Measurements from ENCODE around the gene IDUA. TPM values are rescaled to one million over a fixed set of nuclear protein-coding genes. Genes with fewer than 3 reads are reported as not detected.

IDUA gene
- total RNA-seq, 2 donors from 2014 or later = 22.4 to 25.6 TPM

DNA sequence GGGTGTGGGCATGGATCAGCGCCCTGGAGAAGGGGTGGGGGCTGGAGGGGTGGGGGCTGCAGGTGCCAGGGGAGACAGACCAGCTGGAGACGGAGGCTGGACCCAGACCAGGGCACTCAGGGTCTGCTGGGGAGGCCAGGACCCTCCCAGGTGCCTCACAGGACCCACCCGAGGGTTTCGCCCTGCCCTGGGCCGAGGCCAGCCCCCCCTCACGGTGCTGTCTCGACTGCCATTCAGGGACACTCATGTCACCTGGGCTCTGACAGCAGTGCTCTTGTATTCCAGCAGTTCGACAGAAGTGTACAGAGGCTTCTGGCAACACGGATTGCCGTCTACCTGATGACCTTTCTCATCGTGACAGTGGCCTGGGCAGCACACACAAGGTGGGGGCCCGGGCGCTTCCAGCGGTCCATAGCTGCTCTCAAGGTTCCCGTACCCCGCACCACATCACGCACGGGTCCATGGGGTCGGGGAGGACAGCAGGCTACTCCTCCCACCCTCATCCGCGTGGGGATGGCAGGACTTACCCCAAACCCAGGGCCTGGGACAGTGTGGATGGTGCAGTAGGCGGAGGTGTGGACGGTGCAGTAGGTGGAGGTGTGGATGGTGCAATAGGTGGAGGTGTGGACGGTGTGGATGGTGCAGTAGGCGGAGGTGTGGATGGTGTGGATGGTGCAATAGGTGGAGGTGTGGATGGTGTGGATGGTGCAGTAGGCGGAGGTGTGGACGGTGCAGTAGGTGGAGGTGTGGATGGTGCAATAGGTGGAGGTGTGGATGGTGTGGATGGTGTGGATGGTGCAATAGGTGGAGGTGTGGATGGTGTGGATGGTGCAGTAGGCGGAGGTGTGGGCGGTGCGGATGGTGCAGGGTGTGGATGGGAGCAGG, 36.5 kb upstream of the IDUA start:
- H3K4me3 Mint-ChIP-seq = no peak overlapping the region
- Histone ChIP-seq H3K4me1 (ENCODE audit: control insufficient read depth, insufficient read depth, low read length) (peaks cover 9% of the 10 kb centered on the region), H3K27me3 (ENCODE audit: control insufficient read depth, insufficient read depth, low read length, poor library complexity, severe bottlenecking) (no peaks in the 10 kb centered on the region), H3K9ac (ENCODE audit: extremely low read depth, low read length, poor library complexity, severe bottlenecking) (no peak overlapping the region), H3K9me3 (ENCODE audit: control insufficient read depth, low read length) (no peaks in the 10 kb centered on the region), H3K27ac (ENCODE audit: low read depth, low read length) (no peak overlapping the region), H3K36me3 (ENCODE audit: control insufficient read depth, insufficient read depth, low read length) (no peaks in the 10 kb centered on the region), H3K4me3 (ENCODE audit: low read length) (no peak overlapping the region)
- WGBS, 2 experiments (ENCODE audit: insufficient coverage in 1 of 2, insufficient read length in 1 of 2) = 94 to 96% methylated on average over 12 to 30 of the region's 30 CpGs
- H3K36me3 Mint-ChIP-seq (ENCODE audit: low read depth) = peaks cover 9% of the 10 kb centered on the region
- no peak overlapping the region for H3K27ac Mint-ChIP-seq
- DNase-seq = no peak
- H3K4me1 Mint-ChIP-seq = peaks cover 19% of the 10 kb centered on the region
- H3K27me3 Mint-ChIP-seq (ENCODE audit: insufficient read depth) = no peaks in the 10 kb centered on the region
- TF ChIP-seq, protein P1, sequence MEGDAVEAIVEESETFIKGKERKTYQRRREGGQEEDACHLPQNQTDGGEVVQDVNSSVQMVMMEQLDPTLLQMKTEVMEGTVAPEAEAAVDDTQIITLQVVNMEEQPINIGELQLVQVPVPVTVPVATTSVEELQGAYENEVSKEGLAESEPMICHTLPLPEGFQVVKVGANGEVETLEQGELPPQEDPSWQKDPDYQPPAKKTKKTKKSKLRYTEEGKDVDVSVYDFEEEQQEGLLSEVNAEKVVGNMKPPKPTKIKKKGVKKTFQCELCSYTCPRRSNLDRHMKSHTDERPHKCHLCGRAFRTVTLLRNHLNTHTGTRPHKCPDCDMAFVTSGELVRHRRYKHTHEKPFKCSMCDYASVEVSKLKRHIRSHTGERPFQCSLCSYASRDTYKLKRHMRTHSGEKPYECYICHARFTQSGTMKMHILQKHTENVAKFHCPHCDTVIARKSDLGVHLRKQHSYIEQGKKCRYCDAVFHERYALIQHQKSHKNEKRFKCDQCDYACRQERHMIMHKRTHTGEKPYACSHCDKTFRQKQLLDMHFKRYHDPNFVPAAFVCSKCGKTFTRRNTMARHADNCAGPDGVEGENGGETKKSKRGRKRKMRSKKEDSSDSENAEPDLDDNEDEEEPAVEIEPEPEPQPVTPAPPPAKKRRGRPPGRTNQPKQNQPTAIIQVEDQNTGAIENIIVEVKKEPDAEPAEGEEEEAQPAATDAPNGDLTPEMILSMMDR (conservative IDR thresholded peaks at IDR 0.05) = no peak
- H3K9me3 Mint-ChIP-seq = no peaks in the 10 kb centered on the region

DNA sequence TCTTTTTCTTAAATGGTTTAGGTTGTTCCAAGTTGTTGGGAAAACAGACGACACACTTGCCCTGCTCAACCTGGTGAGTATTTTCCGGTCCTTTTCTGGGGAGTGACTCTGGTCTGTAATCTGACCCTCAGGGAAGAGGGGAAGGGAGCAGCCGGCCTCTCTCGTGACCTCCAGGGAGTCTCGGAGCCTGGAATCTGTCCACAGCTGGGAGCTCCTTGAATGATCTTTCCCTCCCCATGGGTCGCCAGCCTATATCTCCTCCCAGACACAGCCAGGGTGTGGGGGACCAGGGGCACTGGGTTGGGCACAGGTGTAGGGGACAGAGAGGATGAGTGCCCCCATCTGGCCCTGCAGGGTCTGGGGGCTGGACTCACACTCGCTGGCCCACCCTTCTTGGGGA, 35.7 kb upstream of the IDUA start:
- Histone ChIP-seq H3K27ac (ENCODE audit: low read depth, low read length) (no peak overlapping the region), H3K9me3 (ENCODE audit: control insufficient read depth, low read length) (no peaks in the 10 kb centered on the region), H3K4me3 (ENCODE audit: low read length) (no peak overlapping the region), H3K4me1 (ENCODE audit: control insufficient read depth, insufficient read depth, low read length) (peaks cover under 1% of the 10 kb centered on the region), H3K27me3 (ENCODE audit: control insufficient read depth, insufficient read depth, low read length, poor library complexity, severe bottlenecking) (no peaks in the 10 kb centered on the region), H3K36me3 (ENCODE audit: control insufficient read depth, insufficient read depth, low read length) (no peaks in the 10 kb centered on the region), H3K9ac (ENCODE audit: extremely low read depth, low read length, poor library complexity, severe bottlenecking) (no peak overlapping the region)
- Mint-ChIP-seq H3K9me3 (no peaks in the 10 kb centered on the region), H3K36me3 (ENCODE audit: low read depth) (peaks cover 9% of the 10 kb centered on the region), H3K4me3 (no peak overlapping the region), H3K4me1 (peaks cover 11% of the 10 kb centered on the region), H3K27ac (no peak overlapping the region), H3K27me3 (ENCODE audit: insufficient read depth) (no peaks in the 10 kb centered on the region)
- TF ChIP-seq, protein P1 (conservative IDR thresholded peaks at IDR 0.05) = no peak
- 64 to 78% methylated on average over 3 to 7 of the region's 7 CpGs for WGBS, 2 experiments (ENCODE audit: insufficient coverage in 1 of 2, insufficient read length in 1 of 2)
- DNase-seq = peak; percentile 48

DNA sequence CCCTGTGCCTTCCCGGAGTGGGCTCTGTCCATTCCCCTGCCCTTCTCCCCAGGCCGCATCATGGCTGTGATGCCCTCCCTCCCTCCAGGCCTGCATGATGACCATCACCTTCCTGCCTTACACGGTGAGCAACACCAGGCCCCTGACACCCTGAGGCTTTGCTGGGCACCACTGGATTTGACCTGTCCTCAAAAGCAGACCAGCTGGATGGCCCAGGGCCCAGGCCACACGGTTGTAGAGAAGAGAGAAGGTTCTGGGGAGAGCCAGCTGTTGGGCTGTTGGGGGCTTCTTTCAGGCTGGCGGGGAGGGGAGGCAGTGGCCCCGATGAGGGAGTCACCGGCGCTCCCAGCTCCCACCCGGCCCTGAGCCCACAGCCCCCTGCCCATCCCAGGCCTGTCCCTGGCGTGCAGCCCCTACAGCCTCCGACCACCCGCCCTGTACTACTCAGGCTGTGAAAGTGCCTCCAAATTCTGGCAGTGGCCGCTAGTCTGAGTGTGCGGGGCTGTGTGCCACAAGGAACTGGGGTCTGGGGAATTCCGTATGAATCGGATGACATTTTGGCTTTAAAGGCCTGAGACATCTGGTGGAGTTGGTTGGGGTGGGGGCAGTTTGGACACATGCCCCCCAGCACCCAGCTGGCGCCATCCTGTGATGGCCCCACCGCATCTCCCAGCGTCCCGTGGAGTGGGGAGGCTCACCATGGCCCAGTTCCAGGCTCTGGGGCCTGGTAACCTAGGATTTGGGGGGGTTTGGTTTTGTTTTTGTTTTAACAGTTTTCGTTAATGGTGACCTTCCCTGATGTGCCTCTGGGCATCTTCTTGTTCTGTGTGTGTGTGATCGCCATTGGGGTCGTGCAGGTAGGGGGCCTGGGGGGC, 35.0 kb upstream of the IDUA start:
- no peak for DNase-seq
- 92 to 94% methylated on average over 7 to 23 of the region's 23 CpGs for WGBS, 2 experiments (ENCODE audit: insufficient coverage in 1 of 2, insufficient read length in 1 of 2)
- H3K36me3 Mint-ChIP-seq (ENCODE audit: low read depth) = peaks cover 13% of the 10 kb centered on the region
- Histone ChIP-seq H3K4me1 (ENCODE audit: control insufficient read depth, insufficient read depth, low read length) (no peaks in the 10 kb centered on the region), H3K27ac (ENCODE audit: low read depth, low read length) (no peak overlapping the region), H3K9me3 (ENCODE audit: control insufficient read depth, low read length) (no peaks in the 10 kb centered on the region), H3K27me3 (ENCODE audit: control insufficient read depth, insufficient read depth, low read length, poor library complexity, severe bottlenecking) (no peaks in the 10 kb centered on the region), H3K9ac (ENCODE audit: extremely low read depth, low read length, poor library complexity, severe bottlenecking) (no peak overlapping the region), H3K36me3 (ENCODE audit: control insufficient read depth, insufficient read depth, low read length) (no peaks in the 10 kb centered on the region), H3K4me3 (ENCODE audit: low read length) (no peak overlapping the region)
- H3K4me1 Mint-ChIP-seq = peaks cover 11% of the 10 kb centered on the region
- H3K9me3 Mint-ChIP-seq = no peaks in the 10 kb centered on the region
- H3K4me3 Mint-ChIP-seq = no peak overlapping the region
- no peaks in the 10 kb centered on the region for H3K27me3 Mint-ChIP-seq (ENCODE audit: insufficient read depth)
- no peak overlapping the region for H3K27ac Mint-ChIP-seq
- TF ChIP-seq, protein P1 (conservative IDR thresholded peaks at IDR 0.05) = no peak
